Kidney (tissue), 14 donors: ENCODE results near the gene KSR1. TPM values are rescaled to one million over a fixed set of nuclear protein-coding genes. Genes with fewer than 3 reads are reported as not detected.

Experiments
- DNase-seq, 5 donors: peaks; one replicate each; pipeline ENCODE4 v3.0.0-alpha.2; 2013 to 2020
- FAIRE-seq: peaks from 2 replicates; lab custom pipeline; 2012; peaks lifted over from hg19 to GRCh38; lab: Jason Lieb, UNC
- H3K27ac ChIP-seq, 2 donors: one replicate each; pipeline ENCODE4 v1.7.0; 2013; ENCODE audit warnings: low read depth in 2 of 2, low read length in 2 of 2, inconsistent platforms in 1 of 2
- H3K27me3 ChIP-seq: one replicate; pipeline ENCODE4 v1.7.1; 2013; ENCODE audit warnings: low read length, inconsistent platforms; ENCODE audit not compliant: control insufficient read depth, insufficient read depth
- H3K36me3 ChIP-seq, 3 donors: one replicate each; pipeline versions ENCODE4 v1.7.0 to v1.7.1; 2013; ENCODE audit warnings: low read length in 3 of 3, control low read depth in 1 of 3, inconsistent platforms in 1 of 3; ENCODE audit not compliant: insufficient read depth in 3 of 3, control insufficient read depth in 2 of 3
- H3K4me1 ChIP-seq, 3 donors: one replicate each; pipeline versions ENCODE4 v1.7.0 to v1.7.1; 2013; ENCODE audit warnings: low read length in 3 of 3, inconsistent platforms in 1 of 3, low read depth in 1 of 3; ENCODE audit not compliant: control insufficient read depth in 2 of 3, insufficient read depth in 2 of 3
- H3K4me3 ChIP-seq, 3 donors: one replicate each; pipeline versions ENCODE4 v1.7.0 to v1.8.1; 2013; ENCODE audit warnings: low read length in 3 of 3, control low read depth in 1 of 3, inconsistent platforms in 1 of 3
- H3K9ac ChIP-seq, 3 donors: one replicate each; pipeline versions ENCODE4 v1.7.0 to v1.7.1; 2013; ENCODE audit warnings: low read length in 3 of 3, control low read depth in 1 of 3, inconsistent platforms in 1 of 3
- H3K9me3 ChIP-seq, 3 donors: one replicate each; pipeline versions ENCODE4 v1.7.0 to v1.7.1; 2013; ENCODE audit warnings: low read length in 3 of 3, control low read depth in 1 of 3, inconsistent platforms in 1 of 3; ENCODE audit not compliant: control insufficient read depth in 2 of 3, insufficient read depth in 1 of 3
- intact Hi-C: fragments of 100-400 bp; cut with DNase I; formaldehyde crosslinking; loops from one replicate; pipeline ENCODE4 v1.11.1; 2022
- polyA plus RNA-seq: library from polyadenylated mRNA; stranded (reverse); fragments of 350-450 nt; fragmentation: Illumina TruSeq; extraction: RNeasy Lipid Tissue Mini Kit (QIAGEN cat#74804); gene quantifications from one replicate; pipeline ENCODE4 v1.2.3, GENCODE V29; 2014; ENCODE audit warnings: low read depth, low replicate concordance; ENCODE audit not compliant: insufficient read depth
- total RNA-seq: library from RNA; stranded (reverse); fragmentation: NEBNext Ultra II Directional; extraction: Animal tissue kit (Norgen Biotek cat#: 25700); gene quantifications from one replicate; pipeline ENCODE4 v1.2.1, GENCODE V29; 2021
- TF ChIP-seq, protein P1 (sequence below): IDR thresholded peaks from 3 replicates; pipeline ENCODE4 v1.5.1; 2012; ENCODE audit warnings: mild to moderate bottlenecking, moderate library complexity, borderline replicate concordance; ENCODE audit not compliant: insufficient read depth; ENCODE audit errors: extremely low read depth
- donor health status: control.
- donor health status: control.
- donor health status: control.
- donor health status: control.
- donor health status: control.
- donor health status: DM: yes; HTN: yes; CAD: no.
- donor health status: Normal renal cell carcinoma (clear cell type).

The KSR1 gene
- total and polyA plus RNA-seq, 2 donors from 2014 or later, result 11.7 to 97.3 TPM

DNA sequence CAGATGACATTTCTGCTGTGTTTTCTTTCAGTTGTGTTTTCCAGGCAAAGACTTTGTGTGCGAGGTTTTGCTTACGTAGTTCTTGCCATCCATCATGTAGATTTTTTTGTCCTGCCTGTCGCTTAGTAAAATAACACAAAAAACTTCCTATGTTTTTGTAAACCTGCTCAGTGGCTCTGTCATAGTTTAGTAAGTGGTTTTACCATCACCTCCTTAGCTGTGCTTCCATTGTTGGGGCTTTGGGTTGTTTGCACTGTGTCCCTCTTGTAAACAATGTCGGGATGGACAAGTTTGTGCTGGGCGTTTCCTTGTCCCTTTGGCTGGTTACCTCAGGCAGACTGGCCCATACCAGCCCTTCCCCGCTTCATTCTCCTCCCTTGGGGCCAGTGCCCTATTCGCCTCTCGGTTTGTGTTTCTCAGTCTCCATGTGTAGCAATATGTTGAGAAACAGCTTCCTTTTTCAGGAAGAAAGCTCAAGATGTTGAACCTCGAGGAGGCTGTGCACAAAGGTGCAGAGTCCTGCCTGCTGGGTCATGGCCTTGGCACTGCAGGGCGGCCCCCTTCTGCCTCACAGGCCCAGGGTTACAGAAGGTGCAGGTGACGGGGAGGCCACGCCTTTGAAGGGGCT lies 74.6 kb downstream of the KSR1 start:
- Histone ChIP-seq H3K9me3 (no peaks in the 10 kb centered on the region), H3K27me3 (no peaks in the 10 kb centered on the region), H3K36me3 (no peaks in the 10 kb centered on the region), H3K4me3 (no peak overlapping the region), H3K4me1 (peaks cover 2 to 29% (median 17%) of the 10 kb centered on the region in 3 donors), H3K27ac (peak overlapping the region; percentile 24 to 58), H3K9ac (peak overlapping the region in 1 of 3 donors; percentile 30)
- FAIRE-seq, result no peak
- no peak for DNase-seq
- TF ChIP-seq, protein P1, sequence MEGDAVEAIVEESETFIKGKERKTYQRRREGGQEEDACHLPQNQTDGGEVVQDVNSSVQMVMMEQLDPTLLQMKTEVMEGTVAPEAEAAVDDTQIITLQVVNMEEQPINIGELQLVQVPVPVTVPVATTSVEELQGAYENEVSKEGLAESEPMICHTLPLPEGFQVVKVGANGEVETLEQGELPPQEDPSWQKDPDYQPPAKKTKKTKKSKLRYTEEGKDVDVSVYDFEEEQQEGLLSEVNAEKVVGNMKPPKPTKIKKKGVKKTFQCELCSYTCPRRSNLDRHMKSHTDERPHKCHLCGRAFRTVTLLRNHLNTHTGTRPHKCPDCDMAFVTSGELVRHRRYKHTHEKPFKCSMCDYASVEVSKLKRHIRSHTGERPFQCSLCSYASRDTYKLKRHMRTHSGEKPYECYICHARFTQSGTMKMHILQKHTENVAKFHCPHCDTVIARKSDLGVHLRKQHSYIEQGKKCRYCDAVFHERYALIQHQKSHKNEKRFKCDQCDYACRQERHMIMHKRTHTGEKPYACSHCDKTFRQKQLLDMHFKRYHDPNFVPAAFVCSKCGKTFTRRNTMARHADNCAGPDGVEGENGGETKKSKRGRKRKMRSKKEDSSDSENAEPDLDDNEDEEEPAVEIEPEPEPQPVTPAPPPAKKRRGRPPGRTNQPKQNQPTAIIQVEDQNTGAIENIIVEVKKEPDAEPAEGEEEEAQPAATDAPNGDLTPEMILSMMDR, result no peak
- intact Hi-C loops, result no loop called here

DNA sequence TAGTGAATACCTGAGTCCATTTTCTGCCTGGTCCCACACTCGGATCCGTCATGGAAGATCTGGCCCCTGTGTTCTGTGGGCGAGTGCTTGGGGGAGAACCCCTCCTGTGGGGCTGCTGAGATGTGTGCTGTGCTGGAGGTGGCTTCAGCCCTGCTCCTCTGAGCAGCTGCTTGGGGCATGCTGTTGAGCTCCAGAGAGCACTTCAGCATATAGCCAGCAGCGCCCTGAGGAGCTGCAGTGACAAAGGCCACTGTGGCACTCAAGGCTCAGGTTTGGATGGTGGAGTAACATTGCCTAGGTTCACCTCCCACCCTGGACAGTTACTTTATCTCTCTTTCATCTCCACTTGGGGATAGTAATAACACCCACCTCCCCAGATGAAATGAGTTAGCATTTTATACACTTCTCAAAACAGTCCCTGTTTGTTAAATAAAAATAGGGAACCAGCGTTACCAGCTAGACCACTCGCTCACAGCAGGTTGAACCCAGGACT lies 75.3 kb downstream of the KSR1 start:
- no peaks in the 10 kb centered on the region for H3K36me3 ChIP-seq
- H3K27me3 ChIP-seq, result no peaks in the 10 kb centered on the region
- DNase-seq (no peak), FAIRE-seq (no peak)
- intact Hi-C loops, result no loop called here
- H3K4me3 ChIP-seq, result no peak overlapping the region
- H3K27ac ChIP-seq, result peak overlapping the region; percentile 24 to 58
- TF ChIP-seq, protein P1, result no peak
- H3K9ac ChIP-seq, result peak overlapping the region in 1 of 3 donors; percentile 30
- no peaks in the 10 kb centered on the region for H3K9me3 ChIP-seq
- H3K4me1 ChIP-seq, result peaks cover under 1 to 33% (median 21%) of the 10 kb centered on the region in 3 donors

DNA sequence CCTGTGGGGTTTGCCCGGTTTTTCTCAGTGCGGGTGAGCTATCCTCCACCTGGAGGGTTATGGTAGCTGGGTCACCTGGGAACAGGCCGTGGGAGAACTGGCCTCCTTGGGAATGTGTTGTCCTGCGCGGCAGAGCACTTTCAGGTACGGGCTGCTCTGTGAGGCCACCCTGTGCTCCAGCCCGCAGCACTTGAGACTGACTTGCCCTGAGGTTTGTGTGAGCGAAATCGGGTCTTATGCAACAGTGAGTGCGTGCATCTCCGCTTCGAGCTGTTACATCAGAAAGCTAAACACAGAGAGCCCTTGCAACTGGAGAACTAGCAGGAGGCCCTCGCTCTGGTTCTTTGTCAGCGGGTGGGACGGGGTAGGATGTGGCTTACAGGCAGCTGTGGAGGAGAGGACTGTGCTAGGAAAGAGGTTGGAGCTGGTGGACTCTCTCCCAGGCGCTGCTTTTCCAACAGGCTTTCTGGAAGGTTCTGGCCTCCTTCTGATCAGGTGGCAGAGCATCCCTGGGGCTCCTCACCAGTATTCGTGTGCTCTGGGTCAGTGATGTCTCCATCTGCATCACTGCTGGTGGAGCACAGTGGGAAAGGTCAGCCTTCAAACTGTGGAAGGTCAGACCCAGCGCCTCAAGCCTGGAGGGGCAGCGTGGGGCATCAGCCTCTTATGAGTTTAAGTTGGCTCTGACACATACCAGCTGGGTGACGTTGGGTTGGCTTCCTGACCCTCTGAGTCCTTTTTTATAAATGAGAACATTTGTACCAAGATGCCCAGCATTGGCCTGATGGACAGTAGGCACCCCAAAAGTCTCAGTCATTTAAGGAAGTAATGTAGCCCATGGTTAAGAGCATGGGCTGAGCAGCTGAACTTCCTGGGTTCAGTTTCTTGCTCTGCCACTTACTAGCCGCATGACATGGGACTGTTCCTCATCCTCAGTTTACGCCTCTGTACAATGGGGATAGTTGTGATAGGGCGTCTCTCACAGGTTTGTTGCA lies 76.3 kb downstream of the KSR1 start:
- Histone ChIP-seq H3K4me3 (no peak overlapping the region), H3K9me3 (no peaks in the 10 kb centered on the region), H3K4me1 (peaks cover 0 to 30% (median 16%) of the 10 kb centered on the region in 3 donors), H3K9ac (no peak overlapping the region), H3K27ac (no peak overlapping the region), H3K36me3 (no peaks in the 10 kb centered on the region), H3K27me3 (no peaks in the 10 kb centered on the region)
- TF ChIP-seq, protein P1, result no peak
- DNase-seq (no peak), FAIRE-seq (no peak)
- intact Hi-C loops, result no loop called here
